OCI-LY1 (cell line): ENCODE data around the gene ZDHHC20.

Experiments used
- H2AFZ ChIP-seq: fragments of 200-600 bp; sonication (generic), shearing (Covaris generic); 2 replicates; pipeline ENCODE4 v1.6.0; 2014; ENCODE audit warnings: antibody characterized with exemption, mild to moderate bottlenecking, low read length
- H3F3A ChIP-seq: fragments of 200-600 bp; sonication (generic), shearing (Covaris generic); 2 replicates; pipeline ENCODE4 v1.6.0; 2014; ENCODE audit warnings: mild to moderate bottlenecking, antibody characterized with exemption, low read length, moderate library complexity; ENCODE audit not compliant: insufficient read depth
- H3K27ac ChIP-seq: fragments of 200-600 bp; sonication (generic); 2 replicates; pipeline ENCODE4 v1.5.1; 2014; ENCODE audit warnings: low read length, mixed run types, mild to moderate bottlenecking, low read depth; ENCODE audit not compliant: poor library complexity, severe bottlenecking
- H3K27me3 ChIP-seq: fragments of 200-600 bp; sonication (generic); 2 replicates; pipeline ENCODE4 v1.6.0; 2014; ENCODE audit warnings: antibody characterized with exemption, mild to moderate bottlenecking, low read length, moderate library complexity; ENCODE audit not compliant: insufficient read depth
- H3K36me3 ChIP-seq: fragments of 200-600 bp; sonication (generic); 2 replicates; pipeline ENCODE4 v1.6.1; 2014; ENCODE audit warnings: mild to moderate bottlenecking, antibody characterized with exemption, low read length, moderate library complexity, mixed read lengths; ENCODE audit not compliant: insufficient read depth
- H3K4me1 ChIP-seq: fragments of 200-600 bp; sonication (generic); 2 replicates; pipeline ENCODE4 v1.5.1; 2014; ENCODE audit warnings: mild to moderate bottlenecking, low read length, moderate library complexity; ENCODE audit not compliant: insufficient read depth, severe bottlenecking
- H3K4me2 ChIP-seq: fragments of 200-600 bp; sonication (generic), shearing (Covaris generic); 2 replicates; pipeline ENCODE4 v1.6.1; 2014; ENCODE audit warnings: low read length
- H3K4me3 ChIP-seq: fragments of 200-600 bp; sonication (generic); 2 replicates; pipeline ENCODE4 v1.5.1; 2014; ENCODE audit warnings: low read length, low read depth, mild to moderate bottlenecking, mixed read lengths; ENCODE audit not compliant: poor library complexity, severe bottlenecking
- H3K79me2 ChIP-seq: fragments of 200-600 bp; shearing (Covaris generic); 2 replicates; pipeline ENCODE4 v1.6.1; 2016; ENCODE audit warnings: mixed run types, low read length, mixed read lengths; ENCODE audit not compliant: insufficient read depth
- H3K9ac ChIP-seq: fragments of 200-600 bp; sonication (generic), shearing (Covaris generic); 2 replicates; pipeline ENCODE4 v1.6.1; 2014; ENCODE audit warnings: mild to moderate bottlenecking, low read length, mixed read lengths
- H3K9me2 ChIP-seq: fragments of 200-600 bp; sonication (generic), shearing (Covaris generic); 2 replicates; pipeline ENCODE4 v1.6.1; 2014; ENCODE audit warnings: low read depth, mild to moderate bottlenecking, low read length, mixed read lengths
- H3K9me3 ChIP-seq: fragments of 200-600 bp; shearing (Covaris generic); 2 replicates; pipeline ENCODE4 v1.6.1; 2014; ENCODE audit warnings: low read length, mixed read lengths
- H4K20me1 ChIP-seq: fragments of 200-600 bp; sonication (generic), shearing (Covaris generic); 2 replicates; pipeline ENCODE4 v1.6.0; 2016; ENCODE audit warnings: mild to moderate bottlenecking, low read length; ENCODE audit not compliant: insufficient read depth
- CTCF ChIP-seq: fragments of 200-600 bp; sonication (generic), shearing (Covaris generic); IDR thresholded peaks from 2 replicates; pipeline ENCODE4 v1.5.1; 2017; ENCODE audit warnings: mild to moderate bottlenecking, antibody characterized with exemption, low read length, moderate library complexity, mixed read lengths
- EZH2 ChIP-seq: fragments of 200-600 bp; sonication (generic), shearing (Covaris generic); IDR thresholded peaks from 2 replicates; pipeline ENCODE4 v1.8.0; 2017; ENCODE audit warnings: borderline replicate concordance, mixed run types, mild to moderate bottlenecking, antibody characterized with exemption, low read length, moderate library complexity, mixed read lengths

ZDHHC20 gene

GRCh38 chr13:21347753-21348318 is 111.3 kb downstream of the ZDHHC20 start:
- H3K9ac ChIP-seq = no peak overlapping the region
- TF ChIP-seq CTCF (no peak), EZH2 (no peak)

GRCh38 chr13:21344662-21345176 is 114.4 kb downstream of the ZDHHC20 start:
- Histone ChIP-seq H3K4me2 (peak overlapping the region; percentile 19; the same call in 1 of the 2 replicates), H3K27me3 (0 out of 2 replicates have a peak, but pooled peaks cover 15% of the 10 kb centered on the region), H3K9me3 (no peaks in the 10 kb centered on the region), H3K4me1 (peaks cover 8% of the 10 kb centered on the region), H2AFZ (no peak overlapping the region), H3F3A (no peaks in the 10 kb centered on the region), H3K4me3 (no peak overlapping the region), H3K27ac (no peak overlapping the region), H3K36me3 (no peaks in the 10 kb centered on the region), H3K9ac (no peak overlapping the region), H4K20me1 (no peaks in the 10 kb centered on the region), H3K79me2 (no peaks in the 10 kb centered on the region), H3K9me2 (no peaks in the 10 kb centered on the region)
- TF ChIP-seq EZH2 = no peak
- no peak for TF ChIP-seq CTCF

More at GRCh38 chr13:21347753-21348318, 111.3 kb downstream of the ZDHHC20 start:
- Histone ChIP-seq H3K4me3 (no peak overlapping the region), H3K79me2 (no peaks in the 10 kb centered on the region), H3K36me3 (no peaks in the 10 kb centered on the region), H4K20me1 (no peaks in the 10 kb centered on the region), H3K27ac (no peak overlapping the region), H3K9me2 (no peaks in the 10 kb centered on the region), H2AFZ (no peak overlapping the region), H3K4me1 (peaks cover 8% of the 10 kb centered on the region), H3K27me3 (0 out of 2 replicates have a peak, but pooled peaks cover 15% of the 10 kb centered on the region), H3F3A (no peaks in the 10 kb centered on the region), H3K9me3 (no peaks in the 10 kb centered on the region), H3K4me2 (no peak overlapping the region)

GRCh38 chr13:21343659-21344058 is 115.4 kb downstream of the ZDHHC20 start:
- H4K20me1 ChIP-seq = no peaks in the 10 kb centered on the region
- H3K36me3 ChIP-seq = no peaks in the 10 kb centered on the region
- H3K9ac ChIP-seq = no peak overlapping the region
- no peaks in the 10 kb centered on the region for H3K9me3 ChIP-seq
- H3K4me3 ChIP-seq = no peak overlapping the region
- H3K4me2 ChIP-seq = no peak overlapping the region
- no peak overlapping the region for H2AFZ ChIP-seq
- no peaks in the 10 kb centered on the region for H3K9me2 ChIP-seq
- H3K4me1 ChIP-seq = peaks cover 8% of the 10 kb centered on the region
- TF ChIP-seq EZH2 (no peak), CTCF (no peak)
- H3K79me2 ChIP-seq = no peaks in the 10 kb centered on the region
- no peaks in the 10 kb centered on the region for H3F3A ChIP-seq
- H3K27ac ChIP-seq = no peak overlapping the region
- H3K27me3 ChIP-seq = 0 out of 2 replicates have a peak, but pooled peaks cover 11% of the 10 kb centered on the region
